Eye (tissue), 1 donor: ENCODE measurements around the gene KIF15.

Source experiments
- DNase-seq: peaks from one replicate; pipeline ENCODE4 v3.0.0-alpha.2; 2015

KIF15 gene

GRCh38 chr3:44883999-44884431 is 122.4 kb downstream of the KIF15 start:
- peak; percentile 62 for DNase-seq

- no peak for DNase-seq
These were observed 124.0 kb downstream of the KIF15 start for GRCh38 chr3:44885618-44886017.

GRCh38 chr3:44886561-44886960 is 125.0 kb downstream of the KIF15 start:
- no peak for DNase-seq

- no peak for DNase-seq
These were observed 125.5 kb downstream of the KIF15 start for GRCh38 chr3:44887101-44887500.

GRCh38 chr3:44890258-44890657 is 128.7 kb downstream of the KIF15 start:
- no peak for DNase-seq

- no peak for DNase-seq
These were observed 129.3 kb downstream of the KIF15 start for GRCh38 chr3:44890852-44891251.

GRCh38 chr3:44892689-44893088 is 131.1 kb downstream of the KIF15 start:
- DNase-seq: no peak

GRCh38 chr3:44893097-44893496 is 131.5 kb downstream of the KIF15 start:
- DNase-seq: no peak

- no peak for DNase-seq
These were observed 132.9 kb downstream of the KIF15 start for GRCh38 chr3:44894485-44894884.

GRCh38 chr3:44896440-44896839 is 134.8 kb downstream of the KIF15 start:
- no peak for DNase-seq

- DNase-seq: no peak
These were observed 138.2 kb downstream of the KIF15 start for GRCh38 chr3:44899683-44900367.

GRCh38 chr3:44902628-44903027 is 141.0 kb downstream of the KIF15 start:
- no peak for DNase-seq
